HepG2 (cell line): ENCODE data around the gene TM4SF5. TPM values are rescaled to one million over a fixed set of nuclear protein-coding genes. Genes with fewer than 3 reads are reported as not detected.

Experiments used
- ARNT2 ChIP-seq: sonication (generic); formaldehyde crosslinking; IDR thresholded peaks from 2 replicates; pipeline ENCODE4 v1.8.0; 2022; ENCODE audit warnings: mild to moderate bottlenecking, low read depth, missing genetic modification reagents, moderate library complexity
- ELF3 ChIP-seq: IDR thresholded peaks from 2 replicates; pipeline ENCODE4 v1.6.1; 2016; ENCODE audit warnings: missing genetic modification reagents, missing compliant biosample characterization
- FOXA1 ChIP-seq, 2 experiments: fragments of 450-650 bp in 1 of 2; sonication (generic) in 1 of 2; formaldehyde crosslinking in 1 of 2; IDR thresholded peaks; 2 replicates each; pipeline versions ENCODE4 v1.4.0 to v1.6.1; 2016 to 2020; ENCODE audit warnings: missing genetic modification reagents in 1 of 2
- FOXM1 ChIP-seq: sonication (generic); formaldehyde crosslinking; IDR thresholded peaks from 2 replicates; pipeline ENCODE4 v1.5.0; 2020; ENCODE audit warnings: missing genetic modification reagents
- HES4 ChIP-seq: sonication (generic); formaldehyde crosslinking; IDR thresholded peaks from 2 replicates; pipeline ENCODE4 v1.9.0; 2021; ENCODE audit warnings: mild to moderate bottlenecking, missing genetic modification reagents, borderline replicate concordance
- KDM2A ChIP-seq: sonication (generic); formaldehyde crosslinking; IDR thresholded peaks from 2 replicates; pipeline ENCODE4 v1.4.0; 2020; ENCODE audit warnings: low read depth, missing genetic modification reagents, borderline replicate concordance
- MAZ ChIP-seq, 2 experiments: sonication (generic) in 1 of 2; formaldehyde crosslinking in 1 of 2; IDR thresholded peaks; 2 replicates each; pipeline versions ENCODE4 v1.5.0 to v1.6.1; 2012 to 2020; ENCODE audit warnings: low read depth in 2 of 2, mild to moderate bottlenecking in 2 of 2, borderline replicate concordance in 1 of 2, improper control_type of control experiment in 1 of 2, low read length in 1 of 2, missing genetic modification reagents in 1 of 2, moderate library complexity in 1 of 2
- NAIF1 ChIP-seq: sonication (generic); formaldehyde crosslinking; IDR thresholded peaks from 2 replicates; pipeline ENCODE4 v1.5.0; 2020; ENCODE audit warnings: mild to moderate bottlenecking, missing genetic modification reagents, borderline replicate concordance
- NFIB ChIP-seq: sonication (generic); formaldehyde crosslinking; IDR thresholded peaks from 2 replicates; pipeline ENCODE4 v1.9.0; 2021; ENCODE audit warnings: missing genetic modification reagents, mild to moderate bottlenecking, borderline replicate concordance
- REST ChIP-seq, 2 experiments: IDR thresholded peaks; 2 replicates each; pipeline ENCODE4 v1.6.1; 2011 to 2012; ENCODE audit warnings: low read length in 2 of 2, borderline replicate concordance in 1 of 2, low read depth in 1 of 2, mild to moderate bottlenecking in 1 of 2, moderate library complexity in 1 of 2
- ZBTB38 ChIP-seq: sonication (generic); formaldehyde crosslinking; IDR thresholded peaks from 2 replicates; pipeline ENCODE4 v1.5.1; 2020; ENCODE audit warnings: mild to moderate bottlenecking, missing genetic modification reagents
- ZFY ChIP-seq: sonication (generic); formaldehyde crosslinking; IDR thresholded peaks from 2 replicates; pipeline ENCODE4 v1.4.0; 2020; ENCODE audit warnings: missing genetic modification reagents
- ZHX2 ChIP-seq, 2 experiments: sonication (generic) in 1 of 2; formaldehyde crosslinking in 1 of 2; IDR thresholded peaks; 2 replicates each; pipeline versions ENCODE4 v1.6.1 to v1.9.0; 2014 to 2022; ENCODE audit warnings: antibody characterized with exemption in 1 of 2, borderline replicate concordance in 1 of 2, inconsistent platforms in 1 of 2, low read depth in 1 of 2, missing genetic modification reagents in 1 of 2
- ZNF343 ChIP-seq: sonication (generic); formaldehyde crosslinking; IDR thresholded peaks from 2 replicates; pipeline ENCODE4 v1.4.0; 2020; ENCODE audit warnings: mild to moderate bottlenecking, missing genetic modification reagents
- ZNF451 ChIP-seq: sonication (generic); formaldehyde crosslinking; IDR thresholded peaks from 2 replicates; pipeline ENCODE4 v1.5.0; 2020; ENCODE audit warnings: mild to moderate bottlenecking, missing genetic modification reagents
- ZNF510 ChIP-seq: sonication (generic); formaldehyde crosslinking; IDR thresholded peaks from 2 replicates; pipeline ENCODE4 v1.4.0; 2020; ENCODE audit warnings: low read depth, mild to moderate bottlenecking, missing genetic modification reagents
- ZNF546 ChIP-seq: sonication (generic); formaldehyde crosslinking; conservative IDR thresholded peaks from 2 replicates; pipeline ENCODE4 v1.8.1; 2023; ENCODE audit warnings: mild to moderate bottlenecking, missing genetic modification reagents
- ZSCAN25 ChIP-seq: sonication (generic); formaldehyde crosslinking; IDR thresholded peaks from 2 replicates; pipeline ENCODE4 v1.8.0; 2022; ENCODE audit warnings: mild to moderate bottlenecking, missing genetic modification reagents
- polyA plus RNA-seq, 8 experiments: library from polyadenylated mRNA; depleted of rRNA in 3 of 8; stranded (reverse) in 7 of 8; unstranded in 1 of 8; fragments of >200 nt; fragmentation: Illumina TruSeq in 4 of 8; extraction: Trizol in 4 of 8; gene quantifications; 2 replicates each; pipeline versions ENCODE4 v1.2.1 to v1.2.3, GENCODE V29; 2011 to 2016; ENCODE audit warnings: low read depth in 4 of 8, missing spikeins in 1 of 8, mixed read lengths in 1 of 8; ENCODE audit not compliant: insufficient read depth in 1 of 8
- total RNA-seq, 5 experiments: library from RNA; depleted of rRNA; stranded (reverse); fragments of >200 nt; fragmentation: Illumina TruSeq; extraction: Trizol; gene quantifications; 2 replicates each; pipeline ENCODE4 v1.2.3, GENCODE V29; 2016; ENCODE audit warnings: low read depth in 1 of 5

Gene TM4SF5
- total and polyA plus RNA-seq, 2 of the 13 experiments (the other 11 are each of a cell fraction or from before 2014, with no cell fraction given): 30.1 to 126 TPM

- TF ChIP-seq ZHX2 (IDR thresholded peaks at IDR 0.05; ENCODE audit: low read depth): no peak
- TF ChIP-seq ZHX2 (CRISPR knock-in tag; IDR thresholded peaks at IDR 0.05; ENCODE audit: borderline replicate concordance): peak; percentile 53; the same call in 1 of the 2 replicates
- no peak for TF ChIP-seq REST (IDR thresholded peaks at IDR 0.05; ENCODE audit: borderline replicate concordance in 1 of 2, low read depth in 1 of 2, low read length in 2 of 2)
- no peak for TF ChIP-seq ZNF510 (CRISPR knock-in tag)
- peak; percentile 85 for TF ChIP-seq ZBTB38
- TF ChIP-seq ZNF546 (CRISPR knock-in tag): peak; percentile 82; the same call in 1 of the 2 replicates
- peak; percentile 68; the same call in 1 of the 2 replicates for TF ChIP-seq ARNT2
- TF ChIP-seq HES4 (CRISPR knock-in tag): peak; percentile 91; the same call in 1 of the 2 replicates
- TF ChIP-seq ZNF343: peak; percentile 22; the same call in 1 of the 2 replicates
- peak; percentile 57; the same call in 1 of the 2 replicates for TF ChIP-seq ZNF451 (CRISPR knock-in tag)
- 0 out of 2 replicates have a peak, but pooled peaks have one; percentile 45 for TF ChIP-seq FOXM1 (CRISPR knock-in tag)
- peak; percentile 74 for TF ChIP-seq ELF3 (CRISPR knock-in tag)
- no peak for TF ChIP-seq NFIB (CRISPR knock-in tag)
- TF ChIP-seq FOXA1 (IDR thresholded peaks at IDR 0.05): no peak
- 0 out of 2 replicates have a peak, but pooled peaks have one; percentile 39 for TF ChIP-seq FOXA1 (CRISPR knock-in tag; IDR thresholded peaks at IDR 0.05)
- TF ChIP-seq KDM2A (CRISPR knock-in tag): peak; percentile 69; the same call in 1 of the 2 replicates
- peak; percentile 92 for TF ChIP-seq ZFY (CRISPR knock-in tag)
- no peak for TF ChIP-seq MAZ (IDR thresholded peaks at IDR 0.05; ENCODE audit: borderline replicate concordance, low read depth, low read length)
- TF ChIP-seq MAZ (CRISPR knock-in tag; IDR thresholded peaks at IDR 0.05; ENCODE audit: low read depth): peak; percentile 72
- TF ChIP-seq NAIF1 (CRISPR knock-in tag): no peak
- peak; percentile 50; the same call in 1 of the 2 replicates for TF ChIP-seq ZSCAN25 (CRISPR knock-in tag)
These were observed 18.4 kb downstream of the TM4SF5 start (continued) for GRCh38 chr17:4789951-4790704.
